IMR-90 (cell line): ENCODE results near the gene PLA2G4D. TPM values are rescaled to one million over a fixed set of nuclear protein-coding genes. Genes with fewer than 3 reads are reported as not detected.

Experiments used
- ATAC-seq: fragments of 200-7000 bp; cut with Tn5 transposase; 2 replicates; pipeline ENCODE4 v1.9.1; 2020; ENCODE audit warnings: low read depth, mild to moderate bottlenecking, moderate library complexity
- BruUV-seq: library from RNA; stranded (reverse); fragments of 400-500 nt; replicated peaks from 2 replicates; lab custom pipeline; 2021; lab: Mats Ljungman, UMichigan
- CTCF ChIA-PET: fragments of 300-600 bp; formaldehyde crosslinking; extraction: SDS; loops from one replicate; lab custom pipeline; 2021; ENCODE audit warnings: antibody characterized with exemption; lab: Yijun Ruan, JAX
- POLR2A ChIA-PET: fragments of 300-600 bp; sonication (Branson Sonifier 250); formaldehyde crosslinking; loops from one replicate; lab custom pipeline; 2022; ENCODE audit warnings: antibody characterized with exemption; ENCODE audit not compliant: unreplicated experiment; lab: Charles Lee
- DNase-seq: peaks from one replicate; pipeline ENCODE4 v3.0.0; 2013
- H2AFZ ChIP-seq: replicated peaks from 2 replicates; pipeline ENCODE3; 2013; ENCODE audit warnings: low read length, mild to moderate bottlenecking; ENCODE audit not compliant: poor library complexity
- H2AK5ac ChIP-seq: 2 replicates; pipeline ENCODE4 v1.6.1; 2013; ENCODE audit warnings: low read depth, low read length, inconsistent platforms
- H2AK9ac ChIP-seq: replicated peaks from 2 replicates; pipeline ENCODE3; 2013; ENCODE audit warnings: mild to moderate bottlenecking, low read depth, low read length, moderate library complexity; ENCODE audit not compliant: poor library complexity
- H2BK120ac ChIP-seq: 2 replicates; pipeline ENCODE4 v1.6.1; 2013; ENCODE audit warnings: low read depth, low read length, inconsistent platforms
- H2BK15ac ChIP-seq: 3 replicates; pipeline ENCODE4 v1.6.1; 2013; ENCODE audit warnings: low read depth, low read length, inconsistent platforms
- H2BK20ac ChIP-seq: 2 replicates; pipeline ENCODE4 v1.6.1; 2013; ENCODE audit warnings: low read depth, mild to moderate bottlenecking, inconsistent platforms, low read length, moderate library complexity
- H2BK5ac ChIP-seq: 2 replicates; pipeline ENCODE4 v1.6.1; 2013; ENCODE audit warnings: mild to moderate bottlenecking, low read depth, low read length, inconsistent platforms; ENCODE audit not compliant: poor library complexity, severe bottlenecking
- H3K14ac ChIP-seq: replicated peaks from 2 replicates; pipeline ENCODE4 v1.6.1; 2013; ENCODE audit warnings: low read depth, low read length, inconsistent platforms
- H3K18ac ChIP-seq: 2 replicates; pipeline ENCODE4 v1.6.1; 2013; ENCODE audit warnings: low read depth, low read length, control low read depth
- H3K23ac ChIP-seq: 2 replicates; pipeline ENCODE4 v1.6.1; 2013; ENCODE audit warnings: low read depth, low read length, inconsistent platforms
- H3K27ac ChIP-seq: 2 replicates; pipeline ENCODE4 v1.5.1; 2013; ENCODE audit warnings: mild to moderate bottlenecking, control low read depth, low read length; ENCODE audit not compliant: insufficient read depth
- H3K27me3 ChIP-seq: 2 replicates; pipeline ENCODE4 v1.6.1; 2013; ENCODE audit warnings: low read length; ENCODE audit not compliant: control insufficient read depth, insufficient read depth
- H3K36me3 ChIP-seq: 2 replicates; pipeline ENCODE4 v1.6.1; 2013; ENCODE audit warnings: low read length, mixed read lengths; ENCODE audit not compliant: control insufficient read depth, insufficient read depth
- H3K4ac ChIP-seq: 2 replicates; pipeline ENCODE4 v1.6.1; 2013; ENCODE audit warnings: low read depth, low read length, inconsistent platforms
- H3K4me1 ChIP-seq: 2 replicates; pipeline ENCODE4 v1.6.1; 2013; ENCODE audit warnings: low read length, mixed read lengths; ENCODE audit not compliant: control insufficient read depth, insufficient read depth
- H3K4me2 ChIP-seq: 2 replicates; pipeline ENCODE4 v1.6.1; 2013; ENCODE audit warnings: low read depth, mild to moderate bottlenecking, control low read depth, low read length, moderate library complexity
- H3K4me3 ChIP-seq: 2 replicates; pipeline ENCODE4 v1.5.1; 2013; ENCODE audit warnings: low read depth, mild to moderate bottlenecking, control low read depth, low read length, moderate library complexity; ENCODE audit not compliant: insufficient read depth
- H3K56ac ChIP-seq: 2 replicates; pipeline ENCODE4 v1.6.1; 2013; ENCODE audit warnings: low read length, inconsistent platforms; ENCODE audit not compliant: insufficient read depth; ENCODE audit errors: extremely low read depth
- H3K79me1 ChIP-seq, 2 experiments: 2 replicates each; pipeline ENCODE4 v1.6.1; 2013; ENCODE audit warnings: low read length in 2 of 2, inconsistent platforms in 1 of 2, low read depth in 1 of 2
- H3K9ac ChIP-seq: 2 replicates; pipeline ENCODE4 v1.6.1; 2013; ENCODE audit warnings: low read depth, low read length, control low read depth
- H3K9me1 ChIP-seq: 2 replicates; pipeline ENCODE4 v1.6.1; 2013; ENCODE audit warnings: low read length, inconsistent platforms; ENCODE audit not compliant: insufficient read depth
- H3K9me3 ChIP-seq: 2 replicates; pipeline ENCODE4 v1.6.1; 2013; ENCODE audit warnings: low read length; ENCODE audit not compliant: control insufficient read depth, insufficient read depth
- H4K20me1 ChIP-seq: 2 replicates; pipeline ENCODE4 v1.6.1; 2013; ENCODE audit warnings: low read length, inconsistent platforms; ENCODE audit not compliant: insufficient read depth
- H4K5ac ChIP-seq: 2 replicates; pipeline ENCODE4 v1.6.1; 2013; ENCODE audit warnings: mild to moderate bottlenecking, low read depth, low read length, control low read depth
- H4K8ac ChIP-seq, 2 experiments: 2 replicates each; pipeline ENCODE4 v1.6.1; 2013; ENCODE audit warnings: low read depth in 2 of 2, low read length in 2 of 2, control low read depth in 1 of 2, inconsistent platforms in 1 of 2
- H4K91ac ChIP-seq: 2 replicates; pipeline ENCODE4 v1.6.1; 2013; ENCODE audit warnings: low read depth, low read length, inconsistent platforms; ENCODE audit not compliant: insufficient read depth
- BHLHE40 ChIP-seq: fragments of 150-350 bp; IDR thresholded peaks from 2 replicates; pipeline ENCODE4 v1.6.1; 2016; ENCODE audit warnings: mild to moderate bottlenecking, low read depth, low read length
- CEBPB ChIP-seq: IDR thresholded peaks from 2 replicates; pipeline ENCODE4 v1.6.1; 2012; ENCODE audit warnings: low read depth, low read length, improper control_type of control experiment
- CHD1 ChIP-seq: IDR thresholded peaks from 2 replicates; pipeline ENCODE4 v1.6.1; 2012; ENCODE audit warnings: low read depth, low read length, improper control_type of control experiment
- CTCF ChIP-seq: conservative IDR thresholded peaks from 2 replicates; pipeline ENCODE4 v1.5.1; 2012; ENCODE audit warnings: mild to moderate bottlenecking, low read depth, low read length, improper control_type of control experiment
- ELK1 ChIP-seq: fragments of 150-350 bp; IDR thresholded peaks from 2 replicates; pipeline ENCODE4 v1.6.1; 2016; ENCODE audit warnings: low read depth, mild to moderate bottlenecking, low read length, moderate library complexity, borderline replicate concordance
- FOS ChIP-seq: fragments of 150-350 bp; IDR thresholded peaks from 2 replicates; pipeline ENCODE4 v1.6.1; 2016; ENCODE audit warnings: low read depth, low read length
- MAFK ChIP-seq: IDR thresholded peaks from 2 replicates; pipeline ENCODE4 v1.6.1; 2012; ENCODE audit warnings: low read depth, low read length, improper control_type of control experiment
- MAZ ChIP-seq: IDR thresholded peaks from 2 replicates; pipeline ENCODE4 v1.6.1; 2012; ENCODE audit warnings: low read depth, mild to moderate bottlenecking, low read length, improper control_type of control experiment, moderate library complexity, borderline replicate concordance
- MXI1 ChIP-seq: IDR thresholded peaks from 2 replicates; pipeline ENCODE4 v1.6.1; 2012; ENCODE audit warnings: low read depth, mild to moderate bottlenecking, low read length, moderate library complexity, borderline replicate concordance
- NFE2L2 ChIP-seq: fragments of 150-350 bp; IDR thresholded peaks from 2 replicates; pipeline ENCODE4 v1.6.1; 2016; ENCODE audit warnings: low read depth, mild to moderate bottlenecking, low read length
- POLR2A ChIP-seq: IDR thresholded peaks from 2 replicates; pipeline ENCODE4 v1.6.1; 2012; ENCODE audit warnings: mild to moderate bottlenecking, low read depth, low read length
- RAD21 ChIP-seq: IDR thresholded peaks from 2 replicates; pipeline ENCODE4 v1.6.1; 2012; ENCODE audit warnings: low read length, improper control_type of control experiment
- RCOR1 ChIP-seq: IDR thresholded peaks from 2 replicates; pipeline ENCODE4 v1.6.1; 2012; ENCODE audit warnings: mild to moderate bottlenecking, low read length, improper control_type of control experiment; ENCODE audit not compliant: insufficient replicate concordance
- RFX5 ChIP-seq: IDR thresholded peaks from 2 replicates; pipeline ENCODE4 v1.8.0; 2012; ENCODE audit warnings: low read depth, mild to moderate bottlenecking, low read length, moderate library complexity
- SMC3 ChIP-seq: fragments of 150-350 bp; IDR thresholded peaks from 2 replicates; pipeline ENCODE4 v1.6.1; 2016; ENCODE audit warnings: low read depth, mild to moderate bottlenecking, antibody characterized with exemption, low read length, moderate library complexity
- WGBS, 2 experiments: methylation state at CpG; one replicate each; pipeline versions ENCODE4 v1.1.5 to v1.1.7; 2013; ENCODE audit warnings: missing lambda C conversion rate in 2 of 2; ENCODE audit not compliant: insufficient read length in 1 of 2; ENCODE audit errors: extremely low coverage in 2 of 2; 5-methylcytosine and 5-hydroxymethylcytosine counted together
- dilution Hi-C: fragments of 300-500 bp; cut with HindIII; formaldehyde crosslinking; loops from one replicate; pipeline ENCODE4 v1.14.3; 2018; ENCODE audit warnings: low sequenced_read_pairs; ENCODE audit not compliant: unreplicated experiment
- in situ Hi-C: fragments of 300-500 bp; cut with MboI; formaldehyde crosslinking; loops from 3 replicates; pipeline ENCODE4 v1.14.3; 2019; ENCODE audit warnings: low sequenced_read_pairs, inconsistent platforms, mixed read lengths
- intact Hi-C: fragments of 100-400 bp; cut with micrococcal nuclease; formaldehyde crosslinking; loops from 2 replicates; pipeline ENCODE4 v1.10.0; 2022
- polyA plus RNA-seq, 3 experiments: library from polyadenylated mRNA; depleted of rRNA; stranded (reverse); fragments of >200 nt; gene quantifications; 2 replicates each; pipeline ENCODE4 v1.2.3, GENCODE V29; 2012; ENCODE audit warnings: low replicate concordance in 1 of 3
- total RNA-seq: library from RNA; depleted of rRNA; stranded (reverse); fragments of >200 nt; gene quantifications from 2 replicates; pipeline ENCODE4 v1.2.3, GENCODE V29; 2012
- TF ChIP-seq, protein P1 (sequence below): fragments of 150-350 bp; IDR thresholded peaks from 2 replicates; pipeline ENCODE4 v1.6.1; 2017; ENCODE audit warnings: mild to moderate bottlenecking, antibody characterized with exemption, low read length, low read depth

PLA2G4D gene
- total and polyA plus RNA-seq, 2 of the 4 experiments (the other 2 are of a cell fraction) = not detected

- no peak overlapping the region for H2BK15ac ChIP-seq
- H2BK120ac ChIP-seq = no peak overlapping the region
- ATAC-seq (no peak), DNase-seq (no peak)
- TF ChIP-seq CTCF = no peak
- TF ChIP-seq MAZ = no peak
- TF ChIP-seq RAD21 = no peak
- TF ChIP-seq MAFK = no peak
- no peak for TF ChIP-seq CEBPB
- no peak for TF ChIP-seq CHD1
- TF ChIP-seq SMC3 = no peak
- TF ChIP-seq FOS = no peak
- no peak for TF ChIP-seq NFE2L2
- TF ChIP-seq RFX5 = no peak
- no peak for TF ChIP-seq ELK1
- TF ChIP-seq, protein P1, sequence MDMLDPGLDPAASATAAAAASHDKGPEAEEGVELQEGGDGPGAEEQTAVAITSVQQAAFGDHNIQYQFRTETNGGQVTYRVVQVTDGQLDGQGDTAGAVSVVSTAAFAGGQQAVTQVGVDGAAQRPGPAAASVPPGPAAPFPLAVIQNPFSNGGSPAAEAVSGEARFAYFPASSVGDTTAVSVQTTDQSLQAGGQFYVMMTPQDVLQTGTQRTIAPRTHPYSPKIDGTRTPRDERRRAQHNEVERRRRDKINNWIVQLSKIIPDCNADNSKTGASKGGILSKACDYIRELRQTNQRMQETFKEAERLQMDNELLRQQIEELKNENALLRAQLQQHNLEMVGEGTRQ = no peak
- no peak for TF ChIP-seq POLR2A
- no peak for TF ChIP-seq RCOR1
- TF ChIP-seq MXI1 = no peak
- TF ChIP-seq BHLHE40 = no peak
- no peak overlapping the region for H2AFZ ChIP-seq
- H3K27ac ChIP-seq = no peak overlapping the region
- H4K5ac ChIP-seq = no peak overlapping the region
- ChIA-PET POLR2A (no interaction called here), CTCF (interaction anchor here (0.7 kb wide), 1 partner anchor 19 kb away, joined by 3 read pairs; no protein-coding TSS in a partner anchor)
- no peak overlapping the region for H2BK20ac ChIP-seq
- WGBS, 2 experiments = 60% methylated on average over 1 of the region's 1 CpG; no CpG with 5 or more reads in 1 of the 2 experiments
- no peaks in the 10 kb centered on the region; the same call in 1 of the 2 replicates for H3K9me3 ChIP-seq
- dilution Hi-C loops = no loop called here
- H3K4me3 ChIP-seq = no peak overlapping the region
- no peak overlapping the region for H3K56ac ChIP-seq
- H3K27me3 ChIP-seq = peaks cover 52% of the 10 kb centered on the region
- no peak overlapping the region for H3K23ac ChIP-seq
- no peak overlapping the region for H4K91ac ChIP-seq
- intact Hi-C loops = no loop called here
- no peak overlapping the region for H2BK5ac ChIP-seq
- BruUV-seq = no TSS peak
- H4K20me1 ChIP-seq = no peaks in the 10 kb centered on the region
- H3K9ac ChIP-seq = no peak overlapping the region
- no peak overlapping the region for H3K4ac ChIP-seq
- H3K18ac ChIP-seq = no peak overlapping the region
- no peaks in the 10 kb centered on the region for H3K9me1 ChIP-seq
- no peak overlapping the region for H3K14ac ChIP-seq
- H4K8ac ChIP-seq = no peak overlapping the region
- no peak overlapping the region for H2AK9ac ChIP-seq
- H3K4me2 ChIP-seq = no peak overlapping the region
- in situ Hi-C loops = no loop called here
- no peaks in the 10 kb centered on the region for H3K4me1 ChIP-seq
- no peaks in the 10 kb centered on the region for H3K36me3 ChIP-seq
- no peaks in the 10 kb centered on the region for H3K79me1 ChIP-seq
- no peak overlapping the region for H2AK5ac ChIP-seq
Observed at GRCh38 chr15:42120285-42120684, 25.9 kb upstream of the PLA2G4D start.
